Liver (tissue), 9 donors: ENCODE data around the gene RNGTT. TPM values are rescaled to one million over a fixed set of nuclear protein-coding genes. Genes with fewer than 3 reads are reported as not detected.

Source experiments
- DNase-seq: peaks from one replicate; pipeline ENCODE4 v3.0.0-alpha.2; 2017; ENCODE audit warnings: low spot score
- H3K27ac ChIP-seq, 2 donors: one replicate each; pipeline ENCODE4 v1.7.0; 2013; ENCODE audit warnings: inconsistent platforms in 2 of 2, low read length in 2 of 2, control low read depth in 1 of 2, low read depth in 1 of 2, mild to moderate bottlenecking in 1 of 2
- H3K27me3 ChIP-seq, 4 donors: one replicate each; pipeline versions ENCODE4 v1.6.1 to v1.7.0; 2013; ENCODE audit warnings: low read length in 3 of 4, inconsistent platforms in 1 of 4, mild to moderate bottlenecking in 1 of 4, moderate library complexity in 1 of 4; ENCODE audit not compliant: control insufficient read depth in 4 of 4, insufficient read depth in 4 of 4
- H3K36me3 ChIP-seq, 4 donors: one replicate each; pipeline versions ENCODE4 v1.6.1 to v1.7.0; 2013; ENCODE audit warnings: low read length in 3 of 4, mild to moderate bottlenecking in 3 of 4, low read depth in 1 of 4, moderate library complexity in 1 of 4; ENCODE audit not compliant: control insufficient read depth in 4 of 4, insufficient read depth in 3 of 4
- H3K4me1 ChIP-seq, 4 donors: one replicate each; pipeline versions ENCODE4 v1.6.1 to v1.7.0; 2013; ENCODE audit warnings: low read length in 3 of 4, mild to moderate bottlenecking in 3 of 4, moderate library complexity in 1 of 4; ENCODE audit not compliant: control insufficient read depth in 4 of 4, insufficient read depth in 4 of 4
- H3K4me3 ChIP-seq, 3 donors: one replicate each; pipeline versions ENCODE4 v1.6.1 to v1.7.0; 2013; ENCODE audit warnings: low read length in 3 of 3, control low read depth in 1 of 3, low read depth in 1 of 3, mild to moderate bottlenecking in 1 of 3
- H3K9ac ChIP-seq, 2 donors: one replicate each; pipeline ENCODE4 v1.7.0; 2013; ENCODE audit warnings: low read length in 2 of 2, mild to moderate bottlenecking in 2 of 2, moderate library complexity in 2 of 2, control low read depth in 1 of 2, low read depth in 1 of 2
- H3K9me3 ChIP-seq, 4 donors: one replicate each; pipeline versions ENCODE4 v1.6.1 to v1.7.0; 2013; ENCODE audit warnings: low read length in 3 of 4; ENCODE audit not compliant: control insufficient read depth in 4 of 4
- CTCF ChIP-seq: fragments of 150-350 bp; IDR thresholded peaks from 2 replicates; pipeline ENCODE4 v1.5.1; 2017; ENCODE audit warnings: improper control_type of control experiment, low read depth, low read length; ENCODE audit not compliant: missing input control
- FOXA2 ChIP-seq: IDR thresholded peaks from 2 replicates; pipeline ENCODE4 v1.6.1; 2016; ENCODE audit warnings: antibody characterized with exemption
- GABPA ChIP-seq, 2 donors: IDR thresholded peaks in 1 of 2; conservative IDR thresholded peaks in 1 of 2; 2 replicates each; pipeline ENCODE4 v1.6.1; 2016; ENCODE audit warnings: antibody characterized with exemption in 2 of 2, mild to moderate bottlenecking in 1 of 2, moderate library complexity in 1 of 2
- HNF4A ChIP-seq, 2 donors: conservative IDR thresholded peaks; 2 replicates each; pipeline ENCODE4 v1.6.1; 2016; ENCODE audit warnings: antibody characterized with exemption in 2 of 2, mild to moderate bottlenecking in 2 of 2
- HNF4G ChIP-seq: IDR thresholded peaks from 2 replicates; pipeline ENCODE4 v1.6.1; 2016; ENCODE audit warnings: antibody characterized with exemption
- MAX ChIP-seq: IDR thresholded peaks from 2 replicates; pipeline ENCODE4 v1.6.1; 2016; ENCODE audit warnings: antibody characterized with exemption
- NR2F2 ChIP-seq: IDR thresholded peaks from 2 replicates; pipeline ENCODE4 v1.6.1; 2016; ENCODE audit warnings: antibody characterized with exemption
- RAD21 ChIP-seq, 2 donors: IDR thresholded peaks; 2 replicates each; pipeline ENCODE4 v1.6.1; 2016; ENCODE audit warnings: antibody characterized with exemption in 2 of 2, mild to moderate bottlenecking in 2 of 2
- REST ChIP-seq: IDR thresholded peaks from 2 replicates; pipeline ENCODE4 v1.6.1; 2016; ENCODE audit warnings: antibody characterized with exemption, mild to moderate bottlenecking
- RXRA ChIP-seq, 2 donors: IDR thresholded peaks; 2 replicates each; pipeline ENCODE4 v1.6.1; 2017 to 2018; ENCODE audit warnings: antibody characterized with exemption in 2 of 2, mild to moderate bottlenecking in 1 of 2
- YY1 ChIP-seq: IDR thresholded peaks from 2 replicates; pipeline ENCODE4 v1.6.1; 2016; ENCODE audit warnings: antibody characterized with exemption, mild to moderate bottlenecking
- WGBS: extraction: QIAGEN DNeasy Blood & Tissue Kit; methylation state at CpG from one replicate; pipeline ENCODE4 v1.1.7; 2013; 5-methylcytosine and 5-hydroxymethylcytosine counted together
- polyA plus RNA-seq, 2 donors: library from polyadenylated mRNA; stranded (reverse) in 1 of 2; unstranded in 1 of 2; fragments of 200-250 nt in 1 of 2; fragments of >200 nt in 1 of 2; fragmentation: Nextera tagmentation in 1 of 2; extraction: Ambion mirVana in 1 of 2; gene quantifications; one replicate each; pipeline versions ENCODE4 v1.2.1 to v1.2.3, GENCODE V29; 2013 to 2015
- total RNA-seq, 2 donors: library from RNA; depleted of rRNA; stranded (reverse); fragments of >200 nt; gene quantifications; one replicate each; pipeline ENCODE4 v1.2.3, GENCODE V29; 2014
- donor health status: healthy.
- donor health status: healthy.
- donor health status: healthy.
- donor health status: healthy.
- donor health status: healthy.

Gene RNGTT
- total and polyA plus RNA-seq, 4 donors: 4.1 to 20.8 (median 7.2) TPM

- no peaks in the 10 kb centered on the region for H3K36me3 ChIP-seq
- no peak overlapping the region for H3K27ac ChIP-seq
- peaks cover 0 to 4% (median under 1%) of the 10 kb centered on the region in 4 donors for H3K9me3 ChIP-seq
- no peak for TF ChIP-seq RXRA (IDR thresholded peaks at IDR 0.05)
- no peak for TF ChIP-seq MAX
- no peak for TF ChIP-seq YY1
- no peak overlapping the region for H3K4me3 ChIP-seq
- no peaks in the 10 kb centered on the region for H3K4me1 ChIP-seq
- no peak overlapping the region for H3K9ac ChIP-seq
- no peaks in the 10 kb centered on the region for H3K27me3 ChIP-seq
- DNase-seq: no peak
These were observed 393.5 kb downstream of the RNGTT start for GRCh38 chr6:88569959-88570358.

- Histone ChIP-seq H3K27ac (no peak overlapping the region), H3K36me3 (no peaks in the 10 kb centered on the region), H3K27me3 (no peaks in the 10 kb centered on the region), H3K9ac (no peak overlapping the region), H3K4me3 (no peak overlapping the region), H3K4me1 (no peaks in the 10 kb centered on the region), H3K9me3 (peaks cover 0 to 4% (median under 1%) of the 10 kb centered on the region in 4 donors)
- DNase-seq: no peak
- TF ChIP-seq GABPA (IDR thresholded peaks at IDR 0.05 in 1 of 2, conservative IDR thresholded peaks at IDR 0.05 in 1 of 2) (no peak), REST (no peak), HNF4G (no peak), HNF4A (conservative IDR thresholded peaks at IDR 0.05) (no peak), FOXA2 (no peak)
- WGBS: 89% methylated on average over 2 of the region's 2 CpGs
These were observed 395.7 kb downstream of the RNGTT start for GRCh38 chr6:88567696-88568095.

- Histone ChIP-seq H3K4me3 (no peak overlapping the region), H3K36me3 (no peaks in the 10 kb centered on the region), H3K9ac (no peak overlapping the region), H3K27me3 (no peaks in the 10 kb centered on the region), H3K27ac (no peak overlapping the region), H3K4me1 (no peaks in the 10 kb centered on the region), H3K9me3 (peaks cover 0 to 4% (median under 1%) of the 10 kb centered on the region in 4 donors)
- no peak for DNase-seq
- no peak for TF ChIP-seq MAX
- no peak for TF ChIP-seq RAD21 (IDR thresholded peaks at IDR 0.05)
- no peak for TF ChIP-seq NR2F2
- TF ChIP-seq CTCF: no peak
- 74% methylated on average over 8 of the region's 8 CpGs for WGBS
These were observed 396.5 kb downstream of the RNGTT start for GRCh38 chr6:88566746-88567534.
